Cardiac fibroblast (primary cell): ENCODE data around the gene RSPRY1.
"Not testable (repeated sequence)": the region's sequence is repeated elsewhere in the genome, so short reads cannot be mapped to it uniquely, and the experiment has no call there.

Experiments used
- DNase-seq, 2 donors: peaks; one replicate each; pipeline versions ENCODE4 v3.0.0 to v3.0.0-alpha.2; 2010; ENCODE audit warnings: low read depth in 2 of 2
- H3K4me3 ChIP-seq, 2 donors: replicated peaks in 1 of 2; 1 replicate in 1 of 2; 2 replicates in 1 of 2; pipeline ENCODE4 v1.5.1; 2011; ENCODE audit warnings: low read depth in 2 of 2, low read length in 2 of 2, mild to moderate bottlenecking in 2 of 2, moderate library complexity in 1 of 2
- TF ChIP-seq, protein P1 (sequence below): IDR thresholded peaks from one replicate; pipeline ENCODE4 v1.5.1; 2011; ENCODE audit warnings: low read depth, mild to moderate bottlenecking, low read length, inconsistent platforms

The RSPRY1 gene

DNA sequence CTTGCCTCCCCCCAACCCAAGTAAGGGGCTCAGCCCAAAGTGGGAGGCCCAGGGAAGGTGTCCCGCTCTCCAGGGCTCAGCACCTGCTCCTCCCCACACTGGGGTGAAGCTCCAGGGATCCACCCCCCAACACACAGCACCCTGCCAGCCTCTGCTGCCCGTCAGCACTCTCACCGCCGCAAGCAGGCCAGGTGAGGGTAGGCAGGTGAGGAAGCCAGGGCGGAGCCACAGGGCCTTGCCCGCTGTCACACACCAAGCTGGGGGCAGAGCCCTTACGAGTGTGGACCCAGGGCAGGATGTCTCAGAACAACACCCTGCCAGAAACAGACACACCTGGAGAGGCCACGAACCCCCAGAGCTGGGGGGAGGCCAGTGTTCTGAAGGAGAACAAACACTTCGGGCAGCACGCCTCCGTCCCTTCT is 78.8 kb downstream of the RSPRY1 start:
- TF ChIP-seq, protein P1, sequence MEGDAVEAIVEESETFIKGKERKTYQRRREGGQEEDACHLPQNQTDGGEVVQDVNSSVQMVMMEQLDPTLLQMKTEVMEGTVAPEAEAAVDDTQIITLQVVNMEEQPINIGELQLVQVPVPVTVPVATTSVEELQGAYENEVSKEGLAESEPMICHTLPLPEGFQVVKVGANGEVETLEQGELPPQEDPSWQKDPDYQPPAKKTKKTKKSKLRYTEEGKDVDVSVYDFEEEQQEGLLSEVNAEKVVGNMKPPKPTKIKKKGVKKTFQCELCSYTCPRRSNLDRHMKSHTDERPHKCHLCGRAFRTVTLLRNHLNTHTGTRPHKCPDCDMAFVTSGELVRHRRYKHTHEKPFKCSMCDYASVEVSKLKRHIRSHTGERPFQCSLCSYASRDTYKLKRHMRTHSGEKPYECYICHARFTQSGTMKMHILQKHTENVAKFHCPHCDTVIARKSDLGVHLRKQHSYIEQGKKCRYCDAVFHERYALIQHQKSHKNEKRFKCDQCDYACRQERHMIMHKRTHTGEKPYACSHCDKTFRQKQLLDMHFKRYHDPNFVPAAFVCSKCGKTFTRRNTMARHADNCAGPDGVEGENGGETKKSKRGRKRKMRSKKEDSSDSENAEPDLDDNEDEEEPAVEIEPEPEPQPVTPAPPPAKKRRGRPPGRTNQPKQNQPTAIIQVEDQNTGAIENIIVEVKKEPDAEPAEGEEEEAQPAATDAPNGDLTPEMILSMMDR, result no peak
- H3K4me3 ChIP-seq, result no peak overlapping the region
- no peak for DNase-seq

DNA sequence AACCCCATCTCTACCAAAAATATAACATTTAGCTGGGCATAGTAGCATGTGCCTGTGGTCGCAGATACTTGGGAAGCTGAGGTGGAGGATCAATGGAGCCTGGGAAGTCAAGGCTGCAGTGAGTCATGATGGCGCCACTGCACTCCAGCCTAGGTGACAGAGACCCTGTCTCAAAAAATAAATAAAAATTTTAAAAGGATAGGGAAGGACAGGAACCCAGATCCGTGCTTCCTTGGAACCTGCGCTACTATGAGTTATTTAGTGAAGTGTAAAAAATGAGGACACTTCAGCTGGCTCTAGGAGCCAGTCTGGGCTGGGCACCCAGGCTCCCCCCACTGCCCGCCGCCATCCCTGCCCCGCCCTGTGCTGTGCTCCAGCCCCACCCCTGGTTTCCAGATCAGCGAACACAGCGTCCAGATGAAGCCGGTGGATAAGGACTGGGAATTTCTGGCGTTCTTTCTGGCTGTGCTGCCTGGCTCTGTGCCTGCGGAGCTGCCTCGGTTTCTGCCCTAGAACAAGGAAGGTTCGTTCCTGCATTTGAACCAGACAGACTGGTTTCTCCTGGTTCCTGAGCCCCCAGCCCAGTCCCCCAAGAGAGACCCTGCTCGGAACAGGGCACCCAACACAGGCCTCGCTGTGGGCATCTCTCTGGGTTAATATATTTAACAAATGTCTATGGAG is 79.9 kb downstream of the RSPRY1 start:
- H3K4me3 ChIP-seq, result no peak overlapping the region
- peak; percentile 15 to 60 for DNase-seq
- TF ChIP-seq, protein P1, result no peak

DNA sequence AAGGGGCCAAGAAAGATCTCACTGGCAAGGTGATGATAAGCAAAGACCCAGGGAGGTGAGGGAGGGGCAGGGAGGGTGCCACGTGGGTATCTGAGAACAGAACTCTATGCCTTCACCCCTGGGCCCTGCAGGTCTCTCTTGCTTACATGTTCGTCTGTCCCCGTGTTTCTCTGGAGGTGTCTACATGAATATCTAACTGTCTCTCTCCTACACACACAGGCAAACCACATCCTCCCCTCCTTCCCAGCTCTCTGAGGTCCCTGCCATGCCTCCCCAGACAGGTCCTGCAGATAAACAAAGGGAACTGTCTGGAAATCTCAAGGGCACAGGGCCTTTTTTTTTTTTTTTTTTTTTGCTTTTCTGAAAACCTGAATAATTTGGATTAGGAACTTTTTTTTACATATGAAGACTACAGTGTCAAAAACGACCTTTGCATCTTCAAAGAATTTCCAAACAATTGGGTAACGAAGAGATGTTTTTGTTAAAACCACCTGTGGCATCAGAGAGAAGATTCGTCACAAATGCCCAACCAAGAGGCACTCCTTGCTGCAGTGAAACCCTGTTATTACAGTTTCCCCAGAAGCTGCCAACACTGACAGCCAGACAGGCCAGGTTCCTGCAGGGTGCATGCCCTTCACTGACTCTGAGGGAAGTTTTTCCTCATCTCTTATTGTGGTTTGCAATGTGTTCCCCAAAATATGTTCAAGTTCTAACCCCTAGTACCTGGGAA is 80.6 kb downstream of the RSPRY1 start:
- H3K4me3 ChIP-seq, result no peak overlapping the region
- TF ChIP-seq, protein P1, result no peak
- DNase-seq, result no peak

DNA sequence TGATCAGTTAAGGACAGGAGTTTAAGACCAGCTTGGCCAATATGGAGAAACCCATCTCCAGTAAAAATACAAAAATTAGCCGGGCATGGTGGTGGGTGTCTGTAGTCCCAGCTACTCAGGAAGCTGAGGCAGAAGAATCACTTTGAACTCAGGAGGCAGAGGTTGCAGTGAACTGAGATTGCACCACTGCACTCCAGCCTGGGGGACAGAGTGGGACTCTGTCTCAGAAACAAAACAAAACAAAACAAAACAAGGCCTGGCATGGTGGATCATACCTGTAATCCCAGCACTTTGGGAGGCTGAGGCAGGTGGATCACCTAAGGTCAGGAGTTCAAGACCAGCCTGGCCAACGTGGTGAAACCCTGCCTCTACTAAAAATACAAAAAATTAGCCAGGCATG is 81.2 kb downstream of the RSPRY1 start:
- DNase-seq, H3K4me3 ChIP-seq: not testable (repeated sequence)

DNA sequence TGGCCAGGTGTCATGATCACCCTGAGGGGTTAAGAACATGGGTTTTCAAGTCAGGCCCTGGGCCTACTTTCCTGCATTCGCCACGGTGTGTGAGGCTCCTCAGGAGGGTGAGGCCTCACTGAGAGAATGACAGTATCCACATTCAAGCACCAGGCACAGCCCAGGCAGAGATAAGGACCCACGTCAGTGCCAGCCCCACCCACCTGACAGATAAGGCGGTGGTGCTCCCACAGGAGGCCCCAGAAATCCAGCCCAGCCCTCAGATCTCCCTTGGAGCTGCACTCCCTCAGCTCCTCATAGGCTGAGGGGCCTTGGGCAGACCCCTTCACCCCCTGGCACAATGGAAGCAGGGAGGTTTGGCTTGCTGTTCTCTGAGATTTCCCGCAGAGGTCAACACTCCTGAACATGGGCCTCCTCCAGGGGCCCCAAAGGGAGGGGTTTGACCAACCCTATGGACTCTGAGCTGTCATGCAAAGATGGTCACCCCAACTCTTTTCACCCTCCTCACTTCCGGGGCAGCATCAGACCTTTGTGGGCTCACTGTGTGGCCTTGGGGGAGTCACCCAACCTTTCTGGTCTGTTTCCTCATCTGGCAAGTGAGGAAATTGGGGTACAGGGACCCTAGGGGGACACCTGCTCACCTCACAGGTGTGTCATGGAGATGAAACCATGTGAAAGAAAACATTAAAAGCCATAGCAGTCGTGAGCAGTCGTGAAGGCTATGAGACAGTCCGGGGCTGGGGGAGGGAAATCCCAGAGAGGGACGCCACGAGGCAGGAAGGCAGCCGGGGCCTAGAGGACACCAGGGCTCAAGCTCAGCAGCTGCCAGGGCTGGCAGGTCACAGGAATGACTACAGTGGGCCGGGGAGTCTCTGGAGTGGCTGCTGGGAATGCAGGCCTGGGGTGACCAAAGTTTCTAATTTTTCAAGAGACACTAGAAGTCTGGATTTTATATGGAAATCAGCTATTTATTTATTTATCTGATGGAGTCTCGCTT is 83.0 kb downstream of the RSPRY1 start:
- TF ChIP-seq, protein P1, result no peak
- H3K4me3 ChIP-seq, result no peak overlapping the region
- peak in 1 of 2 donors; percentile 72 for DNase-seq

DNA sequence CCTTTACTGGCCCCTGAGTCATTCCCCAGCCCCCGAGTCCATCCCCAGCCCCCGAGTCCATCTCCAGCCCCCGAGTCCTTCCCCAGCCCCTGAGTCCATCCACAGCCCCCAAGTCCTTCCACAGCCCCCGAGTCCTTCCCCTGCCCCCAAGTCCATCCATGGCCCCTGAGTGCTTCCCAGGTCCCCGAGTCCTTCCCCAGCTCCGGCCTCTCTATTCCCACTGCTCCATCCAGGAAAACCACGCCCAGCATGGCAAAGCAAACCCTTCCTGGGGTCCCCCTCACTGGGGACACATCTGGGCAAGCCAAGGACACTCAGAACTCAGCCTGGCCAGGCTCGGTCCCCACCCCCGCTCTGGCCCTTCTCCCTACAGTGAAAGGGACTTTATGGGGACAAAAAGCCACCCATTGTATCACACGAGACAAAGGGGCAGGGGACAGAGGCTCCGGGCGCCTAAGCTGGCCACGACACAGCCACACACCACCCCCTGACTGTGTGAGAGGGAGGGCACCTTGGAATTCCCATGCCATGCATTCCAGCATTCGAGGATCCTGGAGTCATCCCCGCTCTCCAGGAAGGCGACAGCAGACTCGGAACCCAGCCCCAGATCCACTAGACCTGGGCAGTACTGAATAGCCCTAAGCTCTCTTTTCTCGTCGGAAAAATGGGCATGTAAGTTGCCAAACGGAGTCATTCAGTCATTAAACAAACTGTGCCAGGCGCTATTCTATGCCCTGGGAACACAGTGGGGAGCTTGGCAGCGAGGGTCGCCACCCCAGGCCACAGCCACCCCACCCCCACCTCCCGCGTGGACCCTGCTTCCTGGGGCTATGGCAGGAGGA is 84.3 kb downstream of the RSPRY1 start:
- DNase-seq, result no peak
- H3K4me3 ChIP-seq, result no peak overlapping the region
- TF ChIP-seq, protein P1, result no peak
